GM23338 (cell line): ENCODE results near the gene SELENOO. TPM values are rescaled to one million over a fixed set of nuclear protein-coding genes. Genes with fewer than 3 reads are reported as not detected.

ENCODE experiments used
- CREB1 ChIP-seq: fragments of 250-450 bp; sonication (Bioruptor Pico); IDR thresholded peaks from 2 replicates; pipeline ENCODE4 v1.5.0; 2020; ENCODE audit warnings: low read depth, mild to moderate bottlenecking, moderate library complexity
- EZH2phosphoT487 ChIP-seq: fragments of 200-600 bp; sonication (generic); IDR thresholded peaks from one replicate; pipeline ENCODE4 v1.8.1; 2018; ENCODE audit warnings: antibody characterized with exemption; ENCODE audit not compliant: unreplicated experiment
- JUNB ChIP-seq: IDR thresholded peaks from one replicate; pipeline ENCODE4 v1.6.1; 2016; ENCODE audit warnings: antibody characterized with exemption; ENCODE audit not compliant: unreplicated experiment
- ZNF114 ChIP-seq: fragments of 250-450 bp; sonication (Bioruptor Pico); IDR thresholded peaks from 2 replicates; pipeline ENCODE4 v1.5.0; 2020; ENCODE audit warnings: mild to moderate bottlenecking, moderate library complexity
- polyA plus RNA-seq: library from polyadenylated mRNA; unstranded; fragments of >200 nt; fragmentation: Nextera tagmentation; extraction: Ambion mirVana; gene quantifications from 2 replicates; pipeline ENCODE4 v1.2.1, GENCODE V29; 2016
- total RNA-seq: library from RNA; depleted of rRNA; stranded (reverse); fragments of >200 nt; shearing (Covaris generic); gene quantifications from 2 replicates; pipeline ENCODE4 v1.2.3, GENCODE V29; 2014
- TF ChIP-seq, protein P1 (sequence below): fragments of 250-450 bp; sonication (Bioruptor Pico); IDR thresholded peaks from 2 replicates; pipeline ENCODE4 v1.5.0; 2020; ENCODE audit warnings: mild to moderate bottlenecking, moderate library complexity
- TF ChIP-seq, protein P2 (sequence below): IDR thresholded peaks from one replicate; pipeline ENCODE4 v1.6.1; 2018; ENCODE audit warnings: antibody characterized with exemption; ENCODE audit not compliant: unreplicated experiment
- TF ChIP-seq, protein P3 (sequence below): IDR thresholded peaks from 2 replicates; pipeline ENCODE4 v1.6.1; 2016; ENCODE audit warnings: antibody characterized with exemption

Gene SELENOO
- total and polyA plus RNA-seq, 2 experiments from 2014 or later = 6.8 to 21.3 TPM

DNA sequence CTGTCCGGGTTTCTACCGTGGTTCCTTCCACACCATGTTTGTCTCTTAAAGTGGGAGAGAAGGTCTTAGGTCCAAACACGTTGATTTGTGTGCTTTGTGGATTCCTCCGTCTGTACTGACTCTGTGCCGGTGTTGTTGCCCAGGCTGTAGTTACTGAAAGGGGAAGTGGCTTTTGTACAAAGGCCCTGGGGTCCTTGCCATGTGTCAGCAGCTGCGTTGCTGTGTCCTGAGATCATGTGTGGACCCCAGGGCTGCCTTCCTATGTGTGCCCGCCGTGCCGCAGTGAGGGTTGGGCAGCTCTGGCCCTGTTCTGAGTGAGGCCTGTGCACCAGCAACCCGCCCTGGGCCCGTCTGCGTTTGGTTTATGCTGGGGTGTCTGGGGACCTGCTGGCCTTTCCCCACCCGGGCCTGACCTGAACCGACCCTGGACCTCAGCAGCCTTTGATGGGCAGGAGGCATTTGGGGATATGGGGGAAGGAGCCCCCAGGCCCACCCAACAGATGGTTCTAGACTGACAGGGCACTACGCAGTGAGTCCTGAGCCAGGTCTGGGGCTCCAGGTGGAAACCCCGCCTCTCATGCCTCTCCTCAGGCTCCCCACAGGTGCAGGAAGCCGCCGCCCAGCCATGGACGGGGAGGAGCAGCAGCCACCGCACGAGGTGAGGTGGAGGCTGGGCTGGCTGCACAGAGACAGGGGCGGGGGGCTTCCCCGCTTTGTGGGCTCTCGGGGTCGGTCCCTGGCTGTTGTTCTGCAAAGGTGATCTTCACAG, 8.2 kb upstream of the SELENOO start (continued):
- TF ChIP-seq, protein P1, sequence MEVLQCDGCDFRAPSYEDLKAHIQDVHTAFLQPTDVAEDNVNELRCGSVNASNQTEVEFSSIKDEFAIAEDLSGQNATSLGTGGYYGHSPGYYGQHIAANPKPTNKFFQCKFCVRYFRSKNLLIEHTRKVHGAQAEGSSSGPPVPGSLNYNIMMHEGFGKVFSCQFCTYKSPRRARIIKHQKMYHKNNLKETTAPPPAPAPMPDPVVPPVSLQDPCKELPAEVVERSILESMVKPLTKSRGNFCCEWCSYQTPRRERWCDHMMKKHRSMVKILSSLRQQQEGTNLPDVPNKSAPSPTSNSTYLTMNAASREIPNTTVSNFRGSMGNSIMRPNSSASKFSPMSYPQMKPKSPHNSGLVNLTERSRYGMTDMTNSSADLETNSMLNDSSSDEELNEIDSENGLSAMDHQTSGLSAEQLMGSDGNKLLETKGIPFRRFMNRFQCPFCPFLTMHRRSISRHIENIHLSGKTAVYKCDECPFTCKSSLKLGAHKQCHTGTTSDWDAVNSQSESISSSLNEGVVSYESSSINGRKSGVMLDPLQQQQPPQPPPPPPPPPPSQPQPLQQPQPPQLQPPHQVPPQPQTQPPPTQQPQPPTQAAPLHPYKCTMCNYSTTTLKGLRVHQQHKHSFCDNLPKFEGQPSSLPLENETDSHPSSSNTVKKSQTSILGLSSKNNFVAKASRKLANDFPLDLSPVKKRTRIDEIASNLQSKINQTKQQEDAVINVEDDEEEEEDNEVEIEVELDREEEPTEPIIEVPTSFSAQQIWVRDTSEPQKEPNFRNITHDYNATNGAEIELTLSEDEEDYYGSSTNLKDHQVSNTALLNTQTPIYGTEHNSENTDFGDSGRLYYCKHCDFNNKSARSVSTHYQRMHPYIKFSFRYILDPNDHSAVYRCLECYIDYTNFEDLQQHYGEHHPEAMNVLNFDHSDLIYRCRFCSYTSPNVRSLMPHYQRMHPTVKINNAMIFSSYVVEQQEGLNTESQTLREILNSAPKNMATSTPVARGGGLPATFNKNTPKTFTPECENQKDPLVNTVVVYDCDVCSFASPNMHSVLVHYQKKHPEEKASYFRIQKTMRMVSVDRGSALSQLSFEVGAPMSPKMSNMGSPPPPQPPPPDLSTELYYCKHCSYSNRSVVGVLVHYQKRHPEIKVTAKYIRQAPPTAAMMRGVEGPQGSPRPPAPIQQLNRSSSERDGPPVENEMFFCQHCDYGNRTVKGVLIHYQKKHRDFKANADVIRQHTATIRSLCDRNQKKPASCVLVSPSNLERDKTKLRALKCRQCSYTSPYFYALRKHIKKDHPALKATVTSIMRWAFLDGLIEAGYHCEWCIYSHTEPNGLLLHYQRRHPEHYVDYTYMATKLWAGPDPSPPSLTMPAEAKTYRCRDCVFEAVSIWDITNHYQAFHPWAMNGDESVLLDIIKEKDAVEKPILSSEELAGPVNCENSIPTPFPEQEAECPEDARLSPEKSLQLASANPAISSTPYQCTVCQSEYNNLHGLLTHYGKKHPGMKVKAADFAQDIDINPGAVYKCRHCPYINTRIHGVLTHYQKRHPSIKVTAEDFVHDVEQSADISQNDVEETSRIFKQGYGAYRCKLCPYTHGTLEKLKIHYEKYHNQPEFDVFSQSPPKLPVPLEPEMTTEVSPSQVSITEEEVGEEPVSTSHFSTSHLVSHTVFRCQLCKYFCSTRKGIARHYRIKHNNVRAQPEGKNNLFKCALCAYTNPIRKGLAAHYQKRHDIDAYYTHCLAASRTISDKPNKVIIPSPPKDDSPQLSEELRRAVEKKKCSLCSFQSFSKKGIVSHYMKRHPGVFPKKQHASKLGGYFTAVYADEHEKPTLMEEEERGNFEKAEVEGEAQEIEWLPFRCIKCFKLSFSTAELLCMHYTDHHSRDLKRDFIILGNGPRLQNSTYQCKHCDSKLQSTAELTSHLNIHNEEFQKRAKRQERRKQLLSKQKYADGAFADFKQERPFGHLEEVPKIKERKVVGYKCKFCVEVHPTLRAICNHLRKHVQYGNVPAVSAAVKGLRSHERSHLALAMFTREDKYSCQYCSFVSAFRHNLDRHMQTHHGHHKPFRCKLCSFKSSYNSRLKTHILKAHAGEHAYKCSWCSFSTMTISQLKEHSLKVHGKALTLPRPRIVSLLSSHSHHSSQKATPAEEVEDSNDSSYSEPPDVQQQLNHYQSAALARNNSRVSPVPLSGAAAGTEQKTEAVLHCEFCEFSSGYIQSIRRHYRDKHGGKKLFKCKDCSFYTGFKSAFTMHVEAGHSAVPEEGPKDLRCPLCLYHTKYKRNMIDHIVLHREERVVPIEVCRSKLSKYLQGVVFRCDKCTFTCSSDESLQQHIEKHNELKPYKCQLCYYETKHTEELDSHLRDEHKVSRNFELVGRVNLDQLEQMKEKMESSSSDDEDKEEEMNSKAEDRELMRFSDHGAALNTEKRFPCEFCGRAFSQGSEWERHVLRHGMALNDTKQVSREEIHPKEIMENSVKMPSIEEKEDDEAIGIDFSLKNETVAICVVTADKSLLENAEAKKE (CRISPR knock-in tag) = no peak
- TF ChIP-seq JUNB (no peak), CREB1 (CRISPR knock-in tag) (no peak), ZNF114 (CRISPR knock-in tag) (no peak), EZH2phosphoT487 (no peak)
- TF ChIP-seq, protein P2, sequence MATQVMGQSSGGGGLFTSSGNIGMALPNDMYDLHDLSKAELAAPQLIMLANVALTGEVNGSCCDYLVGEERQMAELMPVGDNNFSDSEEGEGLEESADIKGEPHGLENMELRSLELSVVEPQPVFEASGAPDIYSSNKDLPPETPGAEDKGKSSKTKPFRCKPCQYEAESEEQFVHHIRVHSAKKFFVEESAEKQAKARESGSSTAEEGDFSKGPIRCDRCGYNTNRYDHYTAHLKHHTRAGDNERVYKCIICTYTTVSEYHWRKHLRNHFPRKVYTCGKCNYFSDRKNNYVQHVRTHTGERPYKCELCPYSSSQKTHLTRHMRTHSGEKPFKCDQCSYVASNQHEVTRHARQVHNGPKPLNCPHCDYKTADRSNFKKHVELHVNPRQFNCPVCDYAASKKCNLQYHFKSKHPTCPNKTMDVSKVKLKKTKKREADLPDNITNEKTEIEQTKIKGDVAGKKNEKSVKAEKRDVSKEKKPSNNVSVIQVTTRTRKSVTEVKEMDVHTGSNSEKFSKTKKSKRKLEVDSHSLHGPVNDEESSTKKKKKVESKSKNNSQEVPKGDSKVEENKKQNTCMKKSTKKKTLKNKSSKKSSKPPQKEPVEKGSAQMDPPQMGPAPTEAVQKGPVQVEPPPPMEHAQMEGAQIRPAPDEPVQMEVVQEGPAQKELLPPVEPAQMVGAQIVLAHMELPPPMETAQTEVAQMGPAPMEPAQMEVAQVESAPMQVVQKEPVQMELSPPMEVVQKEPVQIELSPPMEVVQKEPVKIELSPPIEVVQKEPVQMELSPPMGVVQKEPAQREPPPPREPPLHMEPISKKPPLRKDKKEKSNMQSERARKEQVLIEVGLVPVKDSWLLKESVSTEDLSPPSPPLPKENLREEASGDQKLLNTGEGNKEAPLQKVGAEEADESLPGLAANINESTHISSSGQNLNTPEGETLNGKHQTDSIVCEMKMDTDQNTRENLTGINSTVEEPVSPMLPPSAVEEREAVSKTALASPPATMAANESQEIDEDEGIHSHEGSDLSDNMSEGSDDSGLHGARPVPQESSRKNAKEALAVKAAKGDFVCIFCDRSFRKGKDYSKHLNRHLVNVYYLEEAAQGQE = no peak
- TF ChIP-seq, protein P3, sequence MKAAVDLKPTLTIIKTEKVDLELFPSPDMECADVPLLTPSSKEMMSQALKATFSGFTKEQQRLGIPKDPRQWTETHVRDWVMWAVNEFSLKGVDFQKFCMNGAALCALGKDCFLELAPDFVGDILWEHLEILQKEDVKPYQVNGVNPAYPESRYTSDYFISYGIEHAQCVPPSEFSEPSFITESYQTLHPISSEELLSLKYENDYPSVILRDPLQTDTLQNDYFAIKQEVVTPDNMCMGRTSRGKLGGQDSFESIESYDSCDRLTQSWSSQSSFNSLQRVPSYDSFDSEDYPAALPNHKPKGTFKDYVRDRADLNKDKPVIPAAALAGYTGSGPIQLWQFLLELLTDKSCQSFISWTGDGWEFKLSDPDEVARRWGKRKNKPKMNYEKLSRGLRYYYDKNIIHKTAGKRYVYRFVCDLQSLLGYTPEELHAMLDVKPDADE = no peak
